GM18907 (cell line): ENCODE measurements around the gene MGST2.
"Not testable (repeated sequence)": the region's sequence is repeated elsewhere in the genome, so short reads cannot be mapped to it uniquely, and the experiment has no call there.

ENCODE experiments used
- ATAC-seq: cut with Tn5 transposase; IDR thresholded peaks from one replicate; pipeline ENCODE4 v1.9.1; 2021; ENCODE audit warnings: mild to moderate bottlenecking, moderate library complexity; ENCODE audit not compliant: unreplicated experiment

MGST2 gene

GRCh38 chr4:139698167-139698925 is 32.7 kb downstream of the MGST2 start:
- ATAC-seq = not testable (repeated sequence)

- ATAC-seq = no peak
Measured at GRCh38 chr4:139700568-139700967, 34.9 kb downstream of the MGST2 start.

- no peak for ATAC-seq
Measured at GRCh38 chr4:139704915-139705485, 39.4 kb downstream of the MGST2 start.

- no peak for ATAC-seq
Measured at GRCh38 chr4:139709660-139710059, 44.0 kb downstream of the MGST2 start.

GRCh38 chr4:139710073-139710472 is 44.5 kb downstream of the MGST2 start:
- no peak for ATAC-seq

GRCh38 chr4:139711461-139711860 is 45.8 kb downstream of the MGST2 start:
- ATAC-seq = no peak

- ATAC-seq = no peak
Measured at GRCh38 chr4:139712882-139713281, 47.3 kb downstream of the MGST2 start.

GRCh38 chr4:139715746-139716391 is 50.2 kb downstream of the MGST2 start:
- no peak for ATAC-seq

GRCh38 chr4:139718358-139718757 is 52.7 kb downstream of the MGST2 start:
- ATAC-seq = no peak

- no peak for ATAC-seq
Measured at GRCh38 chr4:139718833-139719232, 53.2 kb downstream of the MGST2 start.

- ATAC-seq = no peak
Measured at GRCh38 chr4:139719381-139720101, 53.9 kb downstream of the MGST2 start.

- ATAC-seq = no peak
Measured at GRCh38 chr4:139720806-139721205, 55.2 kb downstream of the MGST2 start.

GRCh38 chr4:139721789-139722188 is 56.2 kb downstream of the MGST2 start:
- ATAC-seq = no peak

- ATAC-seq = no peak
Measured at GRCh38 chr4:139725236-139725635, 59.6 kb downstream of the MGST2 start.

GRCh38 chr4:139726615-139727014 is 61.0 kb downstream of the MGST2 start:
- no peak for ATAC-seq

GRCh38 chr4:139728146-139728545 is 62.5 kb downstream of the MGST2 start:
- no peak for ATAC-seq

GRCh38 chr4:139728840-139729239 is 63.2 kb downstream of the MGST2 start:
- no peak for ATAC-seq

- ATAC-seq = no peak
Measured at GRCh38 chr4:139732991-139733570, 67.5 kb downstream of the MGST2 start.

- no peak for ATAC-seq
Measured at GRCh38 chr4:139734201-139734874, 68.7 kb downstream of the MGST2 start.

- ATAC-seq = peak; percentile 69
Measured at GRCh38 chr4:139734875-139735380, 69.3 kb downstream of the MGST2 start.
